Measurements from ENCODE around the gene LMOD1.

Gene LMOD1

GRCh38 chr1:201946224-201946908, at the start of gene LMOD1:
LMOD1 (minus strand) TSS chr1:201946548; CDS start chr1:201946340, 208 bp downstream.
- Mint-ChIP-seq H3K4me3 (peak within 1 kb of the TSS; percentile 7), H3K27ac (ENCODE audit: low read depth) (no peak within 1 kb of the TSS), H3K27me3 (peaks cover 73% of the 10 kb centered on the region), H3K4me1 (peaks cover 7% of the 10 kb centered on the region), H3K9me3 (no peaks in the 10 kb centered on the region), H3K36me3 (ENCODE audit: insufficient read depth) (peaks cover 2% of the 10 kb centered on the region)
- ATAC-seq (replicated peaks; ENCODE audit: extremely low read depth, poor library complexity, severe bottlenecking), result no peak
- DNase-seq (ENCODE audit: low spot score in 2 of 2), result no peak

GRCh38 chr1:201990427-201990826, 44.1 kb upstream of the LMOD1 start:
- no peak overlapping the region for H3K27ac Mint-ChIP-seq (ENCODE audit: low read depth)
- H3K9me3 Mint-ChIP-seq, result no peaks in the 10 kb centered on the region
- H3K27me3 Mint-ChIP-seq, result no peaks in the 10 kb centered on the region
- H3K4me3 Mint-ChIP-seq, result no peak overlapping the region
- H3K36me3 Mint-ChIP-seq (ENCODE audit: insufficient read depth), result peaks cover 33% of the 10 kb centered on the region
- DNase-seq (ENCODE audit: low spot score in 2 of 2), result no peak
- H3K4me1 Mint-ChIP-seq, result no peaks in the 10 kb centered on the region
- no peak for ATAC-seq (replicated peaks; ENCODE audit: extremely low read depth, poor library complexity, severe bottlenecking)

- Mint-ChIP-seq H3K27me3 (no peaks in the 10 kb centered on the region), H3K36me3 (ENCODE audit: insufficient read depth) (peaks cover 35% of the 10 kb centered on the region), H3K4me3 (no peak overlapping the region), H3K4me1 (no peaks in the 10 kb centered on the region), H3K27ac (ENCODE audit: low read depth) (no peak overlapping the region), H3K9me3 (no peaks in the 10 kb centered on the region)
- no peak for DNase-seq (ENCODE audit: low spot score in 2 of 2)
- ATAC-seq (replicated peaks; ENCODE audit: extremely low read depth, poor library complexity, severe bottlenecking), result no peak
Observed at GRCh38 chr1:201989354-201990128, 43.2 kb upstream of the LMOD1 start.

GRCh38 chr1:201988601-201989000, 42.3 kb upstream of the LMOD1 start:
- Mint-ChIP-seq H3K9me3 (no peaks in the 10 kb centered on the region), H3K27ac (ENCODE audit: low read depth) (no peak overlapping the region), H3K27me3 (no peaks in the 10 kb centered on the region), H3K4me1 (peaks cover 7% of the 10 kb centered on the region), H3K4me3 (no peak overlapping the region), H3K36me3 (ENCODE audit: insufficient read depth) (peaks cover 35% of the 10 kb centered on the region)
- DNase-seq (ENCODE audit: low spot score in 2 of 2), result no peak
- ATAC-seq (replicated peaks; ENCODE audit: extremely low read depth, poor library complexity, severe bottlenecking), result no peak

- H3K36me3 Mint-ChIP-seq (ENCODE audit: insufficient read depth), result peaks cover 24% of the 10 kb centered on the region
- H3K27ac Mint-ChIP-seq (ENCODE audit: low read depth), result no peak overlapping the region
- no peak for DNase-seq (ENCODE audit: low spot score in 2 of 2)
- ATAC-seq (replicated peaks; ENCODE audit: extremely low read depth, poor library complexity, severe bottlenecking), result no peak
- H3K9me3 Mint-ChIP-seq, result no peaks in the 10 kb centered on the region
- H3K4me3 Mint-ChIP-seq, result no peak overlapping the region
- H3K4me1 Mint-ChIP-seq, result peaks cover 24% of the 10 kb centered on the region
- no peaks in the 10 kb centered on the region for H3K27me3 Mint-ChIP-seq
Observed at GRCh38 chr1:201985355-201985754, 39.0 kb upstream of the LMOD1 start.

GRCh38 chr1:201984446-201984845, 38.1 kb upstream of the LMOD1 start:
- DNase-seq (ENCODE audit: low spot score in 2 of 2) (no peak), ATAC-seq (replicated peaks; ENCODE audit: extremely low read depth, poor library complexity, severe bottlenecking) (no peak)
- no peaks in the 10 kb centered on the region for H3K27me3 Mint-ChIP-seq
- peaks cover 15% of the 10 kb centered on the region for H3K36me3 Mint-ChIP-seq (ENCODE audit: insufficient read depth)
- no peak overlapping the region for H3K27ac Mint-ChIP-seq (ENCODE audit: low read depth)
- peaks cover 24% of the 10 kb centered on the region for H3K4me1 Mint-ChIP-seq
- H3K9me3 Mint-ChIP-seq, result no peaks in the 10 kb centered on the region
- H3K4me3 Mint-ChIP-seq, result peak overlapping the region; percentile 90

GRCh38 chr1:201983380-201983805, 37.0 kb upstream of the LMOD1 start:
- ATAC-seq (replicated peaks; ENCODE audit: extremely low read depth, poor library complexity, severe bottlenecking) (peak; percentile 26), DNase-seq (ENCODE audit: low spot score in 2 of 2) (no peak)
- H3K27me3 Mint-ChIP-seq, result no peaks in the 10 kb centered on the region
- peak overlapping the region; percentile 90 for H3K4me3 Mint-ChIP-seq
- no peaks in the 10 kb centered on the region for H3K9me3 Mint-ChIP-seq
- H3K27ac Mint-ChIP-seq (ENCODE audit: low read depth), result peak overlapping the region; percentile 92
- H3K4me1 Mint-ChIP-seq, result peaks cover 24% of the 10 kb centered on the region
- H3K36me3 Mint-ChIP-seq (ENCODE audit: insufficient read depth), result peaks cover 8% of the 10 kb centered on the region

- H3K27me3 Mint-ChIP-seq, result no peaks in the 10 kb centered on the region
- DNase-seq (ENCODE audit: low spot score in 2 of 2) (peak; percentile 33 to 39), ATAC-seq (replicated peaks; ENCODE audit: extremely low read depth, poor library complexity, severe bottlenecking) (peak; percentile 81)
- no peaks in the 10 kb centered on the region for H3K9me3 Mint-ChIP-seq
- H3K36me3 Mint-ChIP-seq (ENCODE audit: insufficient read depth), result peaks cover 8% of the 10 kb centered on the region
- peak within 1 kb of the TSS; percentile 90 for H3K4me3 Mint-ChIP-seq
- peaks cover 24% of the 10 kb centered on the region for H3K4me1 Mint-ChIP-seq
- H3K27ac Mint-ChIP-seq (ENCODE audit: low read depth), result peak within 1 kb of the TSS; percentile 93
Observed at GRCh38 chr1:201982623-201983379, 36.5 kb upstream of the LMOD1 start, which contains the start of gene RNPEP. RNPEP (plus strand) TSS chr1:201982648; CDS start chr1:201982667, 19 bp downstream.

GRCh38 chr1:201982082-201982622, 35.8 kb upstream of the LMOD1 start:
- DNase-seq (ENCODE audit: low spot score in 2 of 2) (no peak), ATAC-seq (replicated peaks; ENCODE audit: extremely low read depth, poor library complexity, severe bottlenecking) (peak; percentile 75)
- Mint-ChIP-seq H3K36me3 (ENCODE audit: insufficient read depth) (peaks cover 8% of the 10 kb centered on the region), H3K4me1 (peaks cover 24% of the 10 kb centered on the region), H3K27ac (ENCODE audit: low read depth) (peak overlapping the region; percentile 93), H3K27me3 (no peaks in the 10 kb centered on the region), H3K4me3 (peak overlapping the region; percentile 90), H3K9me3 (no peaks in the 10 kb centered on the region)

GRCh38 chr1:201970334-201971159, 24.2 kb upstream of the LMOD1 start:
- Mint-ChIP-seq H3K27me3 (peaks cover 14% of the 10 kb centered on the region), H3K36me3 (ENCODE audit: insufficient read depth) (peaks cover 50% of the 10 kb centered on the region), H3K9me3 (no peaks in the 10 kb centered on the region), H3K4me1 (peaks cover 6% of the 10 kb centered on the region), H3K4me3 (no peak overlapping the region), H3K27ac (ENCODE audit: low read depth) (no peak overlapping the region)
- no peak for ATAC-seq (replicated peaks; ENCODE audit: extremely low read depth, poor library complexity, severe bottlenecking)
- DNase-seq (ENCODE audit: low spot score in 2 of 2), result no peak

- Mint-ChIP-seq H3K36me3 (ENCODE audit: insufficient read depth) (peaks cover 66% of the 10 kb centered on the region), H3K4me3 (no peak overlapping the region), H3K27me3 (no peaks in the 10 kb centered on the region), H3K9me3 (no peaks in the 10 kb centered on the region), H3K4me1 (peaks cover 7% of the 10 kb centered on the region), H3K27ac (ENCODE audit: low read depth) (peak overlapping the region; percentile 44)
- ATAC-seq (replicated peaks; ENCODE audit: extremely low read depth, poor library complexity, severe bottlenecking) (no peak), DNase-seq (ENCODE audit: low spot score in 2 of 2) (no peak)
Observed at GRCh38 chr1:201968202-201968925, 22.0 kb upstream of the LMOD1 start.

All from central memory CD8-positive, alpha-beta T cell (primary cell).